C4-2B (cell line): ENCODE results near the gene CACNA2D1.

ENCODE experiments used
- H3K27ac ChIP-seq: fragments of 450-650 bp; 2 replicates; pipeline ENCODE4 v1.5.1; 2017
- ZFX ChIP-seq: fragments of 450-650 bp; IDR thresholded peaks from 2 replicates; pipeline ENCODE4 v1.6.1; 2017
- TF ChIP-seq, protein P1 (sequence below): fragments of 450-650 bp; conservative IDR thresholded peaks from 2 replicates; pipeline ENCODE4 v1.5.1; 2017; ENCODE audit warnings: mild to moderate bottlenecking

The CACNA2D1 gene

DNA sequence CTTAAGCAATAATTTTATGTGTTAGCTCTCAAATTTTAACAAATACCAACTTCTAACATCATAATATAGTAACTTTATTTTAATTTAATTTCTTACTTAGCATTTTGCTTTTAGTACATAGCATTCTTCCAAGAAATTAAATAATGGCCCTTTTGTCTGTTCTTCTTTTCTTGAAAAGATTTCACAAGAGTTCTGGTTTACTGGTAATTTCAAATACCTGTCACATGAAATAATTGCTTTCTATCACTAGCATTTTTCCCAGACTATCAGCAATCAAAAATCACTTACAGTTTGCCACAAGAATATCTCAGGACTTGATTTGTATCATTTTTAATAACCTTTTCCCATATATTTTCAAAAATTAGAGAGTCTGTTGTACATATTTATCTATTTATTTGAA is 193.0 kb downstream of the CACNA2D1 start:
- no peak overlapping the region for H3K27ac ChIP-seq

DNA sequence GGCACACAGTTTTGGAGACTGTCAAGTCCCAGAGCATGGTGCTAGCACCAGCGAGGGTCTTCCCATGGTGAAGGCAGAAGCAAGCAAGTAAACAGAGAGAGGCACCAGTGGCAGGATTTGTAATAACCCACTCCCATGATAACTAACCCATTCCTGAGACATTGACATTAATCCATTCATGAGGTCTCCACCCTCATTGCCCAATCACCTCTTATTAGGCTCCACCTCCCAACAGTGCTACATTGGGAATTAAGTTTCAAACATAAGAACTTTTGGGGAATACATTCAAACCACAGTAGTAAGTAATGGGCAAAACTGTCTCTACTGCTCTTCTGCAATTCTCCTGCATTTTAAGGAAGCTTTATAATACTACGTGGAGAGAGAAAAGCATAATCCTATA is 193.6 kb downstream of the CACNA2D1 start:
- TF ChIP-seq, protein P1, sequence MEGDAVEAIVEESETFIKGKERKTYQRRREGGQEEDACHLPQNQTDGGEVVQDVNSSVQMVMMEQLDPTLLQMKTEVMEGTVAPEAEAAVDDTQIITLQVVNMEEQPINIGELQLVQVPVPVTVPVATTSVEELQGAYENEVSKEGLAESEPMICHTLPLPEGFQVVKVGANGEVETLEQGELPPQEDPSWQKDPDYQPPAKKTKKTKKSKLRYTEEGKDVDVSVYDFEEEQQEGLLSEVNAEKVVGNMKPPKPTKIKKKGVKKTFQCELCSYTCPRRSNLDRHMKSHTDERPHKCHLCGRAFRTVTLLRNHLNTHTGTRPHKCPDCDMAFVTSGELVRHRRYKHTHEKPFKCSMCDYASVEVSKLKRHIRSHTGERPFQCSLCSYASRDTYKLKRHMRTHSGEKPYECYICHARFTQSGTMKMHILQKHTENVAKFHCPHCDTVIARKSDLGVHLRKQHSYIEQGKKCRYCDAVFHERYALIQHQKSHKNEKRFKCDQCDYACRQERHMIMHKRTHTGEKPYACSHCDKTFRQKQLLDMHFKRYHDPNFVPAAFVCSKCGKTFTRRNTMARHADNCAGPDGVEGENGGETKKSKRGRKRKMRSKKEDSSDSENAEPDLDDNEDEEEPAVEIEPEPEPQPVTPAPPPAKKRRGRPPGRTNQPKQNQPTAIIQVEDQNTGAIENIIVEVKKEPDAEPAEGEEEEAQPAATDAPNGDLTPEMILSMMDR, result no peak
- no peak for TF ChIP-seq ZFX
- H3K27ac ChIP-seq, result no peak overlapping the region

More for the DNA sequence above, 193.0 kb downstream of the CACNA2D1 start:
- TF ChIP-seq, protein P1, result no peak
- TF ChIP-seq ZFX, result no peak

DNA sequence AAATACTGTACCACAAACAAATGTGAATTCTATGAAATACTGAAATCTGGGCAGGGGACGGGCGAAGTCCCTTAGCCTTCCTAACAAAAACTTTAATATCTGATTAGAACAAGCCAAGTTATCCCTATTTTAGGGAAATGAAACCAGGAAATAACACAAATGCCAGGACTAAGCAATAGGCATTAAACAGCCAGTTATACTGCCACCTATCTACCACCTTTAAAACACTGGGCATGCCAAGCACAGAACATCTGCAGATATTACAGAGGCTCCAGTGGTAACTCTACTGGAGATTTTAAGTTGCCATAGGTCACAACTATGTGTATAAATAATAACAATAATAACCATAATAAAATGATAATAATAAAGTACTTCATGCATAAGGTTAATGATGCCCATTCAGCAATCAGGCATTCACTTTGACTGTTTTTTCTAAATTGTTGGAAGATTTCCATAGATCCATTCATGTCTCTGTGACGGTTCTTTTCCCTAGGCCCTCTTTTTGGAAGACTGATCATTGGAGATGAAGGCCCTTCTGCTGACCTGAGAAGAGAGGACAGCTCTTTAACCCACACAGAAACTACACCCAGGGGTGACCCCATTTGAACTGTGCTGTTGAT is 195.7 kb downstream of the CACNA2D1 start:
- no peak for TF ChIP-seq ZFX
- TF ChIP-seq, protein P1, result peak; percentile 82
- H3K27ac ChIP-seq, result no peak overlapping the region

DNA sequence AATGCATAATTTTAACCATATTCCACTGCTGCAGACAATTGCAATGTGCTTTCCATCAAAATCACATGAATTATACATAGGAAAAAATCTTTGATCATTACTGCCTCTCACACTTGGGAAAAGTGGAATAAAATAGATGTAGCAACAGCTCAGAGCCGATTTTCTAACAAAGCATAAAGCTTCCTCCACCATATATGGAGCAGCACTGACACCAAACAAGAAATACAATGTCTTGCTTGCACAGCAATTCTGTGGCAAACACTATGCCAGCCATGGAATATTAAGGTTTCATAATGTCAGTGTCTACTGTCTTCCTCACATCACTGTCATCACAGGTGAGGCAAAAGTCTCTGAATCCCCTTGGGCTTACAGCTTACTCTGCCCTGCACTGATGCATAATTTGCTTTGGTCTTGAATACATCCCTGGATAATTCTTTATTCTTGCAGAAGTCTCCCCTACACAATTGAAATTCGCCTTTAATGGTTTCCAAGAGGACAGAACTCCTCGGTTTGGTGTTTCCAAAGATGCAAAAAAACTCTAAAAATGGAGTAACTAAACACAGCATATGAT is 198.5 kb downstream of the CACNA2D1 start:
- TF ChIP-seq, protein P1, result no peak
- no peak for TF ChIP-seq ZFX
- H3K27ac ChIP-seq, result no peak overlapping the region

DNA sequence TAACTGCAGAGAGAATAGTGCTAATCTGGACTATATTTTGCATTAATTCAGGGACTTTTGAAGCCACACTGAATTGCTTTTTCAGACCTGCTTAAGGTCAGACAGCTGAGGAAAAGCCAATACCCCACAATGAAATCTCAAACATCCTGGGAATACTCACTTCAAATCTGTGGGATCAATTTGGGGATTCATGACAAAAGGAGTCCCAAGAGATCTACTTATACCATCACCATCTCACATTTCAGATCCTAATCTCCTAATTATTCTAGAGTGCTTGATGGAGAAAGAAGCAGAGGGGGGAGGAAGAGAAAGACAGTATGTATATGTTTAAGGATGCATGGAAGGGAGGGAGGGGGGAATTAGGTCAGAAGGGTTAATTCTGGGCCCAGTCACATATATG is 202.2 kb downstream of the CACNA2D1 start:
- H3K27ac ChIP-seq, result no peak overlapping the region
- no peak for TF ChIP-seq ZFX

DNA sequence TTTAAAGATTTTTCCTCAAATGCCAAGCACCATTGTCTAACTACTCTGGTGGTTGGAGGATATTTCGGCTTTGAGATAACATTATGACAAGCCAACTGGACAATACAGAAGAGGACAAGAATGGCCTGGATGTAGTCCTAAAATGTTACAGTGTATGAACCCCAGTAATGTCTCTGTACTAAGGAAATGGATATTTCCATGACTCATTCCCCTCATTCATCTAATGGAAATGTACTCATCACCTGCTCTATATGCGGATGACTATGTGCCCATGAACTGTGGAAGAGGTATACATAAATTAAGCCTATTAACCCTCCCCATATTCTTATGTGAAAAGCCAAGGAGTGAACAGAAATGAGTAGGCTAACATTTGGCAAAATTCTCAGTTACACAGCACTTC is 207.9 kb downstream of the CACNA2D1 start:
- H3K27ac ChIP-seq, result no peak overlapping the region
- TF ChIP-seq ZFX, result no peak
- TF ChIP-seq, protein P1, result no peak

DNA sequence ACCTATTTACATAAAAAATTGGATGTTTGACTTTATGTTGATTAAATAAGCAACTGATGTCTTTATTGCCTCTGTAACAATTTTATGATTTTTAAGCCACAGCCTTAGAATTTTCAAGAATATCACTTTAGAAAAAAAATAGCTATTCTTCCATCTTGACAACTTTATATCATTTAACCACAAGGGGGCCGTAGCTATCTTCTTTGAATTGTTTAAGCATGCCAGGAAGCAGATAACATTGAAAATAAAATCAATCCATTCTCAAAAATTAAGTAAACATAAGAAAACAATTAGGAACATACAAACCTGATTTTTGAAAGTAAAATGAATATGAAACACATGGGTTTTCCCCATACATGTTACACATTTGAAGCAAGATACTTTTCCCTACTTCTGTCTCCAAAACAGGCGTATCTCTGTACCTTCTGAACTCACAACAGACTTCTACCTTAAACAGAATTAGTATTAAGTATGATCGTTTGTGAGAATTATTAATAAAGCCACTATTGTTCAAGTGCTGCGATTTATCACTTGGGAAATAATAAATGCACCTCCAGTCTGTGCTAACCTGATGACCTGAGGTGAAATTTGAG is 209.0 kb downstream of the CACNA2D1 start:
- TF ChIP-seq, protein P1, result peak; percentile 87
- no peak for TF ChIP-seq ZFX
- H3K27ac ChIP-seq, result no peak overlapping the region
